Stomach (tissue), 9 donors: ENCODE results near the gene RPSA. TPM values are rescaled to one million over a fixed set of nuclear protein-coding genes. Genes with fewer than 3 reads are reported as not detected.
"Not testable (repeated sequence)": the region's sequence is repeated elsewhere in the genome, so short reads cannot be mapped to it uniquely, and the experiment has no call there.

Source experiments
- DNase-seq, 2 donors: peaks; one replicate each; pipeline versions ENCODE4 v3.0.0 to v3.0.0-alpha.2; 2013 to 2019
- H3K27ac ChIP-seq, 5 donors: fragments of 200-600 bp in 4 of 5; sonication (generic) in 4 of 5; one replicate each; pipeline ENCODE4 v1.5.1; 2013 to 2019; ENCODE audit warnings: mild to moderate bottlenecking in 1 of 5, moderate library complexity in 1 of 5
- H3K27me3 ChIP-seq, 3 donors: fragments of 200-600 bp; sonication (generic); one replicate each; pipeline ENCODE4 v1.5.1; 2017 to 2019; ENCODE audit warnings: mixed run types in 1 of 3
- H3K36me3 ChIP-seq, 4 donors: fragments of 200-600 bp; sonication (generic); 1 replicate in 3 of 4; 2 replicates in 1 of 4; pipeline ENCODE4 v1.5.1; 2016 to 2019
- H3K4me1 ChIP-seq, 4 donors: fragments of 200-600 bp; sonication (generic); one replicate each; pipeline ENCODE4 v1.5.1; 2016 to 2019
- H3K4me3 ChIP-seq, 4 donors: fragments of 200-600 bp; sonication (generic) in 3 of 4; one replicate each; pipeline ENCODE4 v1.5.1; 2016 to 2019; ENCODE audit warnings: mild to moderate bottlenecking in 1 of 4
- H3K9me3 ChIP-seq, 4 donors: fragments of 200-600 bp; sonication (generic); one replicate each; pipeline ENCODE4 v1.5.1; 2016 to 2019
- EP300 ChIP-seq: sonication (generic); formaldehyde crosslinking; IDR thresholded peaks from one replicate; pipeline ENCODE4 v1.6.1; 2017; ENCODE audit warnings: antibody characterized with exemption
- POLR2A ChIP-seq, 4 donors: fragments of 450-650 bp; IDR thresholded peaks; one replicate each; pipeline ENCODE4 v1.6.1; 2016; ENCODE audit warnings: antibody characterized with exemption in 4 of 4, control low read depth in 2 of 4, mild to moderate bottlenecking in 1 of 4, moderate library complexity in 1 of 4
- POLR2AphosphoS5 ChIP-seq, 3 donors: sonication (generic); formaldehyde crosslinking; IDR thresholded peaks; one replicate each; pipeline ENCODE4 v1.6.1; 2016; ENCODE audit warnings: antibody characterized with exemption in 3 of 3
- WGBS, 5 donors: extraction: QIAGEN DNeasy Blood & Tissue Kit in 3 of 5; methylation state at CpG; one replicate each; pipeline versions ENCODE4 v1.1.5 to v1.1.7; 2013 to 2018; 5-methylcytosine and 5-hydroxymethylcytosine counted together
- intact Hi-C: fragments of 100-400 bp; cut with DNase I; formaldehyde crosslinking; loops from one replicate; pipeline ENCODE4 v1.15.1; 2023; ENCODE audit warnings: low total_unique reads
- polyA plus RNA-seq, 3 donors: library from polyadenylated mRNA; stranded (reverse); fragments of 200-250 nt; gene quantifications; one replicate each; pipeline ENCODE4 v1.2.3, GENCODE V29; 2013
- total RNA-seq, 5 donors: library from RNA; depleted of rRNA; stranded (reverse); fragments of >200 nt; gene quantifications; one replicate each; pipeline versions ENCODE4 v1.1.0 to v1.2.3, GENCODE V29; 2014 to 2016
- TF ChIP-seq, protein P1 (sequence below), 7 experiments: fragments of 450-650 bp in 4 of 7; fragments of 200-600 bp in 3 of 7; sonication (generic) in 3 of 7; IDR thresholded peaks; one replicate each; pipeline ENCODE4 v1.5.1; 2016 to 2019; ENCODE audit warnings: antibody characterized with exemption in 7 of 7, control low read depth in 2 of 7, mild to moderate bottlenecking in 1 of 7
- donor health status: healthy with polysubstance abuse.
- donor health status: Bipolar disorder and iron deficiency.
- donor health status: healthy.

RPSA gene
- total and polyA plus RNA-seq, 8 donors: 346 to 2,119 (median 1,066) TPM

DNA sequence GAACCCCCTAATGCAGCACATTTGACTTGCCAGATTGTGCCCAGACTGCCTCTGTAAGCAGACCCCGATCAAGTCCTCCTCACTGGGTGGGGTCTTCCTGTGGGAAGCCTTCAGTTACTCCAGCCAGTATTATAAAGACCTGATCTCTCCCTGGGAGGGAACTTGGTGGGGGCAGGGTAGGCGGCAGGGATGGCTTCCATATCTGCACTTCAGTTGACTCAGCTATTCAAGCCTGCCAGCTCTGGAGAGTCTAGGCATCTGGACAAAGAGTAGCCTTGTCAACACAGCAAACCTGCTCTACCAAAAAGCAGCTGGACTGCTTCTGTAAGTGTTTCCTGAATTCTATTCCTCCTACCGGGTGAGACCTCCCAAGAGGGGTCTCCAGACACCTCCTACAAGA is 44.3 kb upstream of the RPSA start:
- DNase-seq: peak; percentile 45 to 46
- H3K9me3 ChIP-seq: no peaks in the 10 kb centered on the region
- intact Hi-C loops: no loop called here
- no peaks in the 10 kb centered on the region for H3K27me3 ChIP-seq
- 20 to 40% (median 28%) methylated on average over 3 of the region's 3 CpGs for WGBS, 5 donors
- H3K4me3 ChIP-seq: no peak overlapping the region
- TF ChIP-seq POLR2AphosphoS5 (IDR thresholded peaks at IDR 0.05) (no peak), POLR2A (IDR thresholded peaks at IDR 0.05) (no peak), EP300 (no peak)
- TF ChIP-seq, protein P1, sequence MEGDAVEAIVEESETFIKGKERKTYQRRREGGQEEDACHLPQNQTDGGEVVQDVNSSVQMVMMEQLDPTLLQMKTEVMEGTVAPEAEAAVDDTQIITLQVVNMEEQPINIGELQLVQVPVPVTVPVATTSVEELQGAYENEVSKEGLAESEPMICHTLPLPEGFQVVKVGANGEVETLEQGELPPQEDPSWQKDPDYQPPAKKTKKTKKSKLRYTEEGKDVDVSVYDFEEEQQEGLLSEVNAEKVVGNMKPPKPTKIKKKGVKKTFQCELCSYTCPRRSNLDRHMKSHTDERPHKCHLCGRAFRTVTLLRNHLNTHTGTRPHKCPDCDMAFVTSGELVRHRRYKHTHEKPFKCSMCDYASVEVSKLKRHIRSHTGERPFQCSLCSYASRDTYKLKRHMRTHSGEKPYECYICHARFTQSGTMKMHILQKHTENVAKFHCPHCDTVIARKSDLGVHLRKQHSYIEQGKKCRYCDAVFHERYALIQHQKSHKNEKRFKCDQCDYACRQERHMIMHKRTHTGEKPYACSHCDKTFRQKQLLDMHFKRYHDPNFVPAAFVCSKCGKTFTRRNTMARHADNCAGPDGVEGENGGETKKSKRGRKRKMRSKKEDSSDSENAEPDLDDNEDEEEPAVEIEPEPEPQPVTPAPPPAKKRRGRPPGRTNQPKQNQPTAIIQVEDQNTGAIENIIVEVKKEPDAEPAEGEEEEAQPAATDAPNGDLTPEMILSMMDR (IDR thresholded peaks at IDR 0.05): no peak
- no peaks in the 10 kb centered on the region for H3K4me1 ChIP-seq
- no peaks in the 10 kb centered on the region for H3K36me3 ChIP-seq
- no peak overlapping the region for H3K27ac ChIP-seq

DNA sequence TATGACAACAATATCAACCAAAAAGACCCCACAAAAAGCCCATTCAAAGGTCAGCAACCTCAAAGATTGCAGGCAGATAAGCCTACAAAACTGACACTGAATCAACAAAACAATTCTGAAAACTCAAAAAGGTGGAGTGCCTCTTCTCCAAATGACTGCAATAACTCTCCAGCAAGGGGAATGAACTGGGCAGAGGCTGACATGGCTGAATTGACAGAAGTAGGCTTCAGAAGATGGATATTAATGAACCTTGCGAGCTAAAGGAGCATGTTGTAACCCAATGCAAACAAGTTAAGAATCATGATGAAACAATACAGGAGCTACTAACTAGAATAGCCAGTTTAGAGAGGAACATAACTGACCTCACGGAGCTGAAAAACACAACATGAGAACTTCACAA is 43.7 kb upstream of the RPSA start:
- no peak for DNase-seq
- 74 to 91% (median 83%) methylated on average over 2 of the region's 2 CpGs for WGBS, 5 donors
- no peak overlapping the region for H3K27ac ChIP-seq
- intact Hi-C loops: no loop called here
- H3K27me3 ChIP-seq: no peaks in the 10 kb centered on the region
- no peaks in the 10 kb centered on the region for H3K9me3 ChIP-seq
- H3K4me1 ChIP-seq: no peaks in the 10 kb centered on the region
- H3K4me3 ChIP-seq: no peak overlapping the region
- no peaks in the 10 kb centered on the region for H3K36me3 ChIP-seq
- TF ChIP-seq POLR2AphosphoS5 (IDR thresholded peaks at IDR 0.05): no peak
- no peak for TF ChIP-seq POLR2A (IDR thresholded peaks at IDR 0.05)
- TF ChIP-seq EP300: no peak
- TF ChIP-seq, protein P1 (IDR thresholded peaks at IDR 0.05): no peak

DNA sequence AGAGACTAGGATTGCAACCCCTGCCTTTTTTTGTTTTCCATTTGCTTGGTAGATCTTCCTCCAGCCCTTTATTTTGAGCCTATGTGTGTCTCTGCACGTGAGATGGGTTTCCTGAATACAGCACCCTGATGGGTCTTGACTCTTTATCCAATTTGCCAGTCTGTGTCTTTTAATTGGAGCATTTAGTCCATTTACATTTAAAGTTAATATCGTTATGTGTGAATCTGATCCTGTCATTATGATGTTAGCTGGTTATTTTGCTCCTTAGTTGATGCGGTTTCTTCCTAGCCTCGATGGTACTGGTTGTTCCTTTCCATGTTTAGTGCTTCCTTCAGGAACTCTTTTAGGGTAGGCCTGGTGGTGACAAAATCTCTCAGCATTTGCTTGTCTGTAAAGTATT is 36.1 kb upstream of the RPSA start:
- H3K27ac ChIP-seq, H3K4me3 ChIP-seq, DNase-seq, H3K36me3 ChIP-seq, H3K4me1 ChIP-seq, H3K9me3 ChIP-seq, H3K27me3 ChIP-seq: not testable (repeated sequence)
- 87 to 93% (median 90%) methylated on average over 4 of the region's 4 CpGs for WGBS, 5 donors
- intact Hi-C loops: loop anchor here (10.0 kb wide), 1 partner anchor 176 kb away; the partner anchor contains the start of gene XIRP1

DNA sequence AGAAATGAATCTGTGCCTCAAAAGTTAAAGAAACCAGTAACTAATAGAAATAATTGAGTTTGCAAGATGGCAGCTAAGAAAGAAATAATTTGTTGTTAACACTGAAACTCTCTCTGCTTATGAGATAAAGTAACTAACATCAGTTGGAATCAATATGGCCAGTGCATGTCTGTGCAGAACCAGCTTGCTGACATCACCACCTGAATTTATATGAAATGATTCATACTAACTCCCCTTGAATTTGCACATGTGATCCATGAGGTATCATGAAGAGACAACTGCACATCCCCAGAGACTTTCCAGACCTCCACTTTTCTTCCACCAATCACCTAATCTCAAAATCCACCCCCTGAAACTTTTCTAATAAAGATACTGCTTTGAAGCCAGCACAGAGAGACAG is 33.7 kb upstream of the RPSA start:
- Histone ChIP-seq H3K27me3 (no peaks in the 10 kb centered on the region), H3K27ac (no peak overlapping the region), H3K4me1 (no peaks in the 10 kb centered on the region), H3K4me3 (no peak overlapping the region), H3K9me3 (no peaks in the 10 kb centered on the region), H3K36me3 (no peaks in the 10 kb centered on the region)
- no peak for TF ChIP-seq POLR2AphosphoS5 (IDR thresholded peaks at IDR 0.05)
- TF ChIP-seq POLR2A (IDR thresholded peaks at IDR 0.05): no peak
- TF ChIP-seq, protein P1 (IDR thresholded peaks at IDR 0.05): no peak
- no peak for TF ChIP-seq EP300
- intact Hi-C loops: loop anchor here (10.0 kb wide), 1 partner anchor 178 kb away; the partner anchor contains the start of gene XIRP1
- no peak for DNase-seq

DNA sequence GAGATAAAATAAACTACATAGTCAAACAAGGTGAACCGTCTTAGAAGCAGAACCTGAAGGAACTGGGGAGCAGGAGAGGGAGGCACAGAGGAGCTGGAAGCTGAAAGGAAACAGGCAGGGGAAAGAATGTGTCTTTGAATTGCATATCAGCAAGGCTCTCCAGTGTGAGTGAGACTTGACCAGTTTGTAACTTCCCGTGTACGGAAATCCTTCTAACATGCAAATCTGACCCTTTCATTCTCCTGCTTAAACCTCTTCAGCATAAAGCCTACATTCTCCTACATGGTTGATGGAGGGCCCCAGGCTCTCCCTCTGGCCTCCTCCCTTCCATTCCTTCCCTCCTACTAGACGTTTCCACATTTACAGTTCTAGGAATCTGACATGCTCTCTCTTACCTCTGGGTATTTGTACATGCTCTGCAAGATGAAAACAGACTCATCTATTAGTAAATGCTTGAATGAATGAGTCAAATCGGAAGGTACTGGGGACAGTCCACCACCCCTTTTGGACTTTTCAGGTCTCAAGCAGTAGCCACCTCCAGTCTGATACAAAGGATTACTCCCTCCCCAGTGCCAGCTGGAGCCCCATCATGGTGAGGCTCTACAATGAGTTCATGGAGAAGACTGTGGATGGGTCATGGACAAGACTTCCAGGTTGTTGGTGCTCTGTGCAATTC is 29.4 kb upstream of the RPSA start:
- no peak overlapping the region for H3K4me3 ChIP-seq
- no peaks in the 10 kb centered on the region for H3K9me3 ChIP-seq
- no peaks in the 10 kb centered on the region for H3K36me3 ChIP-seq
- no peak overlapping the region for H3K27ac ChIP-seq
- TF ChIP-seq POLR2A (IDR thresholded peaks at IDR 0.05) (no peak), EP300 (no peak), POLR2AphosphoS5 (IDR thresholded peaks at IDR 0.05) (no peak)
- TF ChIP-seq, protein P1 (IDR thresholded peaks at IDR 0.05): no peak
- no peak for DNase-seq
- 45 to 62% (median 56%) methylated on average over 5 of the region's 5 CpGs for WGBS, 5 donors
- H3K4me1 ChIP-seq: peaks cover 0 to 12% (median 5%) of the 10 kb centered on the region in 4 donors
- intact Hi-C loops: loop anchor here (10.0 kb wide), 1 partner anchor 182 kb away; the partner anchor contains the start of gene XIRP1
- H3K27me3 ChIP-seq: no peaks in the 10 kb centered on the region
